Inflammatory macrophage treated with lipopolysaccharide for 4 hours (primary cell): Measurements from ENCODE around the gene SLX9.
A peak's percentile ranks its signal among the peaks of the same experiment; 100 is the strongest.
"Not testable (repeated sequence)": the region's sequence is repeated elsewhere in the genome, so short reads cannot be mapped to it uniquely, and the experiment has no call there.

Experiments used
- DNase-seq: peaks from one replicate; pipeline ENCODE4 v3.0.0-alpha.2; 2020

SLX9 gene

GRCh38 chr21:44902268-44903049 is 37.4 kb upstream of the SLX9 start:
- DNase-seq = no peak

GRCh38 chr21:44903050-44903685 is 36.7 kb upstream of the SLX9 start:
- DNase-seq = peak; percentile 60

- DNase-seq = no peak
Observed at GRCh38 chr21:44903689-44904088, 36.1 kb upstream of the SLX9 start.

GRCh38 chr21:44904141-44904923 is 35.5 kb upstream of the SLX9 start:
- no peak for DNase-seq

GRCh38 chr21:44905016-44905727 is 34.7 kb upstream of the SLX9 start:
- DNase-seq = no peak

- DNase-seq = peak; percentile 46
Observed at GRCh38 chr21:44905728-44906090, 34.1 kb upstream of the SLX9 start.

GRCh38 chr21:44907225-44907965 is 32.4 kb upstream of the SLX9 start:
- no peak for DNase-seq

GRCh38 chr21:44907966-44908895 is 31.6 kb upstream of the SLX9 start:
- DNase-seq = peak; percentile 93

GRCh38 chr21:44908908-44909307 is 30.9 kb upstream of the SLX9 start:
- DNase-seq = no peak

- no peak for DNase-seq
Observed at GRCh38 chr21:44909719-44910118, 30.1 kb upstream of the SLX9 start.

- no peak for DNase-seq
Observed at GRCh38 chr21:44910229-44911067, 29.4 kb upstream of the SLX9 start.

GRCh38 chr21:44911068-44911383 is 28.8 kb upstream of the SLX9 start:
- no peak for DNase-seq

GRCh38 chr21:44911384-44912157 is 28.3 kb upstream of the SLX9 start:
- peak; percentile 78 for DNase-seq

- no peak for DNase-seq
Observed at GRCh38 chr21:44912158-44912473, 27.7 kb upstream of the SLX9 start.

- not testable (repeated sequence) for DNase-seq
Observed at GRCh38 chr21:44912506-44913412, 27.1 kb upstream of the SLX9 start.

- DNase-seq = no peak
Observed at GRCh38 chr21:44913425-44914175, 26.2 kb upstream of the SLX9 start.

GRCh38 chr21:44914176-44914874 is 25.5 kb upstream of the SLX9 start:
- DNase-seq = peak; percentile 79
